Caco-2 (cell line): ENCODE results near the gene PNKD. TPM values are rescaled to one million over a fixed set of nuclear protein-coding genes. Genes with fewer than 3 reads are reported as not detected.

ENCODE experiments used
- BruUV-seq: library from RNA; stranded (reverse); fragments of 400-500 nt; replicated peaks from 2 replicates; lab custom pipeline; 2021; lab: Mats Ljungman, UMichigan
- CTCF ChIA-PET: fragments of 300-600 bp; sonication (Branson Sonifier 250); formaldehyde crosslinking; loops from one replicate; lab custom pipeline; 2022; ENCODE audit warnings: antibody characterized with exemption; lab: Charles Lee
- POLR2A ChIA-PET: fragments of 300-600 bp; sonication (Branson Sonifier 250); formaldehyde crosslinking; loops from one replicate; lab custom pipeline; 2022; ENCODE audit warnings: antibody characterized with exemption; lab: Charles Lee
- DNase-seq, 2 experiments: peaks; one replicate each; pipeline versions ENCODE4 v3.0.0 to v3.0.0-alpha.2; 2020 to 2022
- H3K27me3 ChIP-seq: replicated peaks from 2 replicates; pipeline ENCODE4 v1.6.0; 2011; ENCODE audit warnings: low read length; ENCODE audit not compliant: control insufficient read depth, insufficient read depth
- H3K36me3 ChIP-seq: 2 replicates; pipeline ENCODE4 v1.5.1; 2011; ENCODE audit warnings: low read length; ENCODE audit not compliant: control insufficient read depth, insufficient read depth
- H3K4me1 ChIP-seq: fragments of 250-450 bp; sonication (Bioruptor Pico); 2 replicates; pipeline ENCODE4 v1.5.1; 2020; ENCODE audit warnings: mild to moderate bottlenecking
- H3K4me3 ChIP-seq: 2 replicates; pipeline ENCODE4 v1.5.1; 2011; ENCODE audit warnings: low read depth, mild to moderate bottlenecking, control low read depth, low read length
- H3K9me3 ChIP-seq: fragments of 250-450 bp; sonication (Bioruptor Pico); 2 replicates; pipeline ENCODE4 v1.5.1; 2020; ENCODE audit warnings: mild to moderate bottlenecking, moderate library complexity
- H3K27ac Mint-ChIP-seq: one replicate; pipeline ENCODE4 v1.8.0; 2022; ENCODE audit warnings: mixed read lengths; ENCODE audit not compliant: unreplicated experiment
- H3K27me3 Mint-ChIP-seq: one replicate; pipeline ENCODE4 v1.8.0; 2022; ENCODE audit warnings: mixed read lengths; ENCODE audit not compliant: insufficient read depth, unreplicated experiment
- H3K36me3 Mint-ChIP-seq: one replicate; pipeline ENCODE4 v1.8.0; 2022; ENCODE audit warnings: mild to moderate bottlenecking, mixed read lengths; ENCODE audit not compliant: insufficient read depth, unreplicated experiment
- H3K4me1 Mint-ChIP-seq: one replicate; pipeline ENCODE4 v1.8.0; 2022; ENCODE audit warnings: low read depth, mixed read lengths; ENCODE audit not compliant: unreplicated experiment
- H3K4me3 Mint-ChIP-seq: one replicate; pipeline ENCODE4 v1.8.0; 2022; ENCODE audit warnings: mild to moderate bottlenecking, moderate library complexity, mixed read lengths; ENCODE audit not compliant: unreplicated experiment
- H3K9me3 Mint-ChIP-seq: one replicate; pipeline ENCODE4 v1.8.0; 2022; ENCODE audit warnings: mixed read lengths; ENCODE audit not compliant: unreplicated experiment
- intact Hi-C: fragments of 100-400 bp; cut with micrococcal nuclease; formaldehyde crosslinking; loops from one replicate; pipeline ENCODE4 v1.10.0; 2022; ENCODE audit not compliant: unreplicated experiment
- total RNA-seq: library from RNA; stranded (reverse); gene quantifications from 2 replicates; pipeline ENCODE4 v1.2.3, GENCODE V29; 2022
- TF ChIP-seq, protein P1 (sequence below), 2 experiments: fragments of 200-600 bp in 1 of 2; IDR thresholded peaks; 1 replicate in 1 of 2; 2 replicates in 1 of 2; pipeline versions ENCODE4 v1.5.1 to v1.8.0; 2011 to 2022; ENCODE audit warnings: antibody characterized with exemption in 1 of 2, control low read depth in 1 of 2, inconsistent platforms in 1 of 2, low read depth in 1 of 2, low read length in 1 of 2, mild to moderate bottlenecking in 1 of 2, moderate library complexity in 1 of 2; ENCODE audit not compliant: insufficient read depth in 1 of 2, severe bottlenecking in 1 of 2, unreplicated experiment in 1 of 2

PNKD gene
- total RNA-seq, 1 experiment from 2014 or later: 39.2 TPM

- no TSS peak for BruUV-seq
- TF ChIP-seq, protein P1, sequence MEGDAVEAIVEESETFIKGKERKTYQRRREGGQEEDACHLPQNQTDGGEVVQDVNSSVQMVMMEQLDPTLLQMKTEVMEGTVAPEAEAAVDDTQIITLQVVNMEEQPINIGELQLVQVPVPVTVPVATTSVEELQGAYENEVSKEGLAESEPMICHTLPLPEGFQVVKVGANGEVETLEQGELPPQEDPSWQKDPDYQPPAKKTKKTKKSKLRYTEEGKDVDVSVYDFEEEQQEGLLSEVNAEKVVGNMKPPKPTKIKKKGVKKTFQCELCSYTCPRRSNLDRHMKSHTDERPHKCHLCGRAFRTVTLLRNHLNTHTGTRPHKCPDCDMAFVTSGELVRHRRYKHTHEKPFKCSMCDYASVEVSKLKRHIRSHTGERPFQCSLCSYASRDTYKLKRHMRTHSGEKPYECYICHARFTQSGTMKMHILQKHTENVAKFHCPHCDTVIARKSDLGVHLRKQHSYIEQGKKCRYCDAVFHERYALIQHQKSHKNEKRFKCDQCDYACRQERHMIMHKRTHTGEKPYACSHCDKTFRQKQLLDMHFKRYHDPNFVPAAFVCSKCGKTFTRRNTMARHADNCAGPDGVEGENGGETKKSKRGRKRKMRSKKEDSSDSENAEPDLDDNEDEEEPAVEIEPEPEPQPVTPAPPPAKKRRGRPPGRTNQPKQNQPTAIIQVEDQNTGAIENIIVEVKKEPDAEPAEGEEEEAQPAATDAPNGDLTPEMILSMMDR (IDR thresholded peaks at IDR 0.05; ENCODE audit: insufficient read depth in 1 of 2, low read depth in 1 of 2, low read length in 1 of 2, severe bottlenecking in 1 of 2, unreplicated experiment in 1 of 2): no peak
- H3K36me3 ChIP-seq: peaks cover 6% of the 10 kb centered on the region; the same call in 1 of the 2 replicates
- no peaks in the 10 kb centered on the region for H3K4me1 Mint-ChIP-seq
- ChIA-PET POLR2A (no interaction called here), CTCF (no interaction called here)
- peaks cover 20% of the 10 kb centered on the region for H3K4me1 ChIP-seq
- peaks cover 62% of the 10 kb centered on the region for H3K36me3 Mint-ChIP-seq
- no peaks in the 10 kb centered on the region for H3K9me3 ChIP-seq
- no peaks in the 10 kb centered on the region for H3K27me3 Mint-ChIP-seq
- intact Hi-C loops: no loop called here
- DNase-seq: no peak
- no peak overlapping the region for H3K4me3 ChIP-seq
- no peaks in the 10 kb centered on the region for H3K9me3 Mint-ChIP-seq
- no peaks in the 10 kb centered on the region for H3K27me3 ChIP-seq
- peak overlapping the region; percentile 55 for H3K27ac Mint-ChIP-seq
- no peak overlapping the region for H3K4me3 Mint-ChIP-seq
Measured at GRCh38 chr2:218266316-218266979, 3.9 kb upstream of the PNKD start.

DNA sequence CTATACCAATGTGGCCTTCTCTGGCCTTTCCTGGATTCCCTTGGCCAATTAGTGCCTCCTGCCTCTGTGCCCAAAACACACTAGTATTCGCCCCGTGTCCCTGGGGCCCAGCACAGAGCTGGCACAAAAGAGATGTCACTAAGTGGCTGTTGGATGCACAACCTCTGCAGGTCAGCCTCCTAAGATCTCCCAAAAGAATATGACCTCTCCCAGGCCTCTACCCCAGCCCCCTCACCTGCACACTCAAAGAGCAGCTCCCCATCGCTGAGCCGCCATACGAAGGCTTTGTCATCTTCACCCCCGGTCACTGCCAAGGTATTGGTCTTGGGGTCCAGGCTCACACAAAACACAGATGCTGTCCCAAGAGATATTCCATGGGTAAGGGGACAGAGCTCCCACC lies 3.1 kb upstream of the PNKD start:
- Histone ChIP-seq H3K4me1 (peaks cover 20% of the 10 kb centered on the region), H3K9me3 (no peaks in the 10 kb centered on the region), H3K27me3 (no peaks in the 10 kb centered on the region), H3K4me3 (no peak overlapping the region), H3K36me3 (peaks cover 6% of the 10 kb centered on the region; the same call in 1 of the 2 replicates)
- ChIA-PET CTCF (no interaction called here), POLR2A (no interaction called here)
- H3K27ac Mint-ChIP-seq: no peak overlapping the region
- peaks cover 67% of the 10 kb centered on the region for H3K36me3 Mint-ChIP-seq
- H3K4me1 Mint-ChIP-seq: peaks cover 5% of the 10 kb centered on the region
- BruUV-seq: no TSS peak
- no peak for DNase-seq
- no peaks in the 10 kb centered on the region for H3K9me3 Mint-ChIP-seq
- TF ChIP-seq, protein P1 (IDR thresholded peaks at IDR 0.05; ENCODE audit: insufficient read depth in 1 of 2, low read depth in 1 of 2, low read length in 1 of 2, severe bottlenecking in 1 of 2, unreplicated experiment in 1 of 2): no peak
- H3K4me3 Mint-ChIP-seq: no peak overlapping the region
- intact Hi-C loops: no loop called here
- H3K27me3 Mint-ChIP-seq: no peaks in the 10 kb centered on the region

DNA sequence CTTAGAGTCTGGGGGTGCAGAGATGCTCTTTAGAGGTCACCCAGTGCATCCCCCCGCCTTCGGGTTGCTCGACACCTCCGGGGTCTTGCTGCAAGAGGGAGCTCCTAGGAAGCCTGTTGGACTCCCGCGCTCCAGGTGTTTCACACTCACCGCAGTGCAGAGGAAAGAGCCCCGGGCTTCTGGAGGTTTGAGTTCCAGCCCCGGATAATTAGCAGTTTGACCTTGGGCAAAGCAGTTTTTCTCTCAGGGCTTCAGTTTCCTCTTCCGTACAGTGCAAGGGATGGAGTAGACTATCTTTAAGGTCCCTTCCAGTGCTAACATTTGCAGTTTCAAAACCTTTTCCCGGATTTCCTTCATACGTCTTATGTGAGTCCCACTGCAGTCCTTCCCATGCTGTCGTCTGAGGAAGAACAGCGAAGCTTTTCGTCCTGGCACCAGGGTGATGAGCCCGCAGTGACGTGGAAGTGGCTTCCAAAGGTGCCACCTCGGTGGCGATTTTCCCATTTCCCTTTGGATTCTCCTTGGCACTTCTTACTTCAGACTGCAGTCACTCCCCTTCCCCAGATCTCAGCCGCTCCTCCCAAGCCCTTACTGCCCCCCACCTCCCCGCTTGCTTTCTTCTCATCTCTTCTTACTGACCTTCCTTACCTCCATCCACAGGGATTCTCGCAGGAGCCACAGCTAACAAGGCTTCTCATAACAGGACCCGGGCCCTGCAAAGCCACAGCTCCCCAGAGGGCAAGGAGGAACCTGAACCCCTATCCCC lies 585 bp downstream of the PNKD start:
- Mint-ChIP-seq H3K4me1 (peaks cover 13% of the 10 kb centered on the region), H3K27ac (peak overlapping the region; percentile 93), H3K27me3 (no peaks in the 10 kb centered on the region), H3K4me3 (peak overlapping the region; percentile 91), H3K9me3 (no peaks in the 10 kb centered on the region), H3K36me3 (peaks cover 64% of the 10 kb centered on the region)
- Histone ChIP-seq H3K36me3 (peaks cover 7% of the 10 kb centered on the region; the same call in 1 of the 2 replicates), H3K4me3 (peak overlapping the region; percentile 65), H3K9me3 (no peaks in the 10 kb centered on the region), H3K27me3 (no peaks in the 10 kb centered on the region), H3K4me1 (peaks cover 4% of the 10 kb centered on the region; the same call in 1 of the 2 replicates)
- intact Hi-C loops: loop anchor here (1.0 to 10.0 kb wide), 4 partner anchors 54 to 374 kb away; partner anchors contain the start of gene ARPC2
- POLR2A ChIA-PET: interaction anchor here (1.0 to 1.5 kb wide), 11 partner anchors 10 to 297 kb away, joined by 3 to 20 read pairs (median 5); partner anchors contain the start of genes GPBAR1, TMBIM1 and USP37
- BruUV-seq: no TSS peak
- no peak for DNase-seq
- CTCF ChIA-PET: interaction anchor here (1.0 to 7.0 kb wide), 8 partner anchors 13 to 388 kb away, joined by 3 to 121 read pairs (median 6); partner anchors contain the start of genes BCS1L, CATIP, TMBIM1 and ZNF142
- TF ChIP-seq, protein P1 (IDR thresholded peaks at IDR 0.05; ENCODE audit: insufficient read depth in 1 of 2, low read depth in 1 of 2, low read length in 1 of 2, severe bottlenecking in 1 of 2, unreplicated experiment in 1 of 2): no peak
